A549 (cell line): Measurements from ENCODE around the gene TRABD2B. TPM values are rescaled to one million over a fixed set of nuclear protein-coding genes. Genes with fewer than 3 reads are reported as not detected.
"Not testable (repeated sequence)": the region's sequence is repeated elsewhere in the genome, so short reads cannot be mapped to it uniquely, and the experiment has no call there.

Source experiments
- ATAC-seq, 2 experiments: fragments of 200-7000 bp in 1 of 2; fragments of >200 bp in 1 of 2; cut with Nextera tagmentation in 1 of 2; cut with Tn5 transposase in 1 of 2; 3 replicates each; pipeline versions ENCODE4 v1.8.0 to v1.9.1; 2018 to 2020; ENCODE audit warnings: mild to moderate bottlenecking in 1 of 2, moderate library complexity in 1 of 2
- CTCF ChIA-PET: fragments of 300-600 bp; sonication (Branson Sonifier 250); formaldehyde crosslinking; extraction: SDS; loops from one replicate; lab custom pipeline; 2021; ENCODE audit warnings: antibody characterized with exemption, inconsistent platforms; lab: Yijun Ruan, JAX
- POLR2A ChIA-PET: fragments of 350-600 bp; formaldehyde crosslinking; extraction: SDS; loops from one replicate; lab custom pipeline; 2021; ENCODE audit warnings: antibody characterized with exemption, inconsistent platforms; lab: Yijun Ruan, JAX
- DNase-seq, 2 experiments: peaks; one replicate each; pipeline versions ENCODE4 v3.0.0 to v3.0.0-alpha.2; 2011 to 2016; ENCODE audit warnings: low read depth in 1 of 2, low spot score in 1 of 2
- FAIRE-seq: peaks from 2 replicates; lab custom pipeline; 2011; peaks lifted over from hg19 to GRCh38; lab: Jason Lieb, UNC
- H3K27ac ChIP-seq, 2 experiments: fragments of >200 bp; sonication (Bioruptor Twin); formaldehyde crosslinking; 3 replicates each; pipeline ENCODE4 v1.5.1; 2016 to 2017
- H3K4me1 ChIP-seq: fragments of >200 bp; sonication (Bioruptor Twin); formaldehyde crosslinking; 3 replicates; pipeline ENCODE4 v1.6.1; 2016
- H3K4me2 ChIP-seq: fragments of >200 bp; sonication (Bioruptor Twin); formaldehyde crosslinking; 3 replicates; pipeline ENCODE4 v1.6.1; 2016
- H3K4me3 ChIP-seq: fragments of >200 bp; sonication (Bioruptor Twin); formaldehyde crosslinking; 3 replicates; pipeline ENCODE4 v1.5.1; 2016
- H3K9me3 ChIP-seq: fragments of >200 bp; sonication (Bioruptor Twin); formaldehyde crosslinking; 3 replicates; pipeline ENCODE4 v1.6.1; 2016
- CBX2 ChIP-seq: fragments of 200-600 bp; sonication (generic); IDR thresholded peaks from 2 replicates; pipeline ENCODE4 v1.6.1; 2016; ENCODE audit warnings: low read depth, mild to moderate bottlenecking, borderline replicate concordance
- CHD4 ChIP-seq: fragments of 200-600 bp; sonication (generic); IDR thresholded peaks from 2 replicates; pipeline ENCODE4 v1.6.1; 2016; ENCODE audit warnings: antibody characterized with exemption, mild to moderate bottlenecking, borderline replicate concordance
- EHMT2 ChIP-seq: fragments of 200-600 bp; sonication (generic); IDR thresholded peaks from 2 replicates; pipeline ENCODE4 v1.6.1; 2016; ENCODE audit warnings: antibody characterized with exemption, low read depth, mild to moderate bottlenecking, moderate library complexity
- ELK1 ChIP-seq: fragments of 150-350 bp; IDR thresholded peaks from 2 replicates; pipeline ENCODE4 v1.6.1; 2014; ENCODE audit warnings: low read depth, mild to moderate bottlenecking, low read length
- EP300 ChIP-seq, 2 experiments: fragments of >200 bp; sonication (Bioruptor Twin); formaldehyde crosslinking; IDR thresholded peaks; 2 replicates in 1 of 2; 3 replicates in 1 of 2; pipeline ENCODE4 v1.6.1; 2016 to 2017
- FOSL2 ChIP-seq, 2 experiments: fragments of 450-650 bp in 1 of 2; fragments of >200 bp in 1 of 2; sonication (Bioruptor Twin) in 1 of 2; formaldehyde crosslinking; IDR thresholded peaks; 2 replicates each; pipeline versions ENCODE4 v1.5.0 to v1.6.1; 2016 to 2020; ENCODE audit warnings: mild to moderate bottlenecking in 1 of 2, moderate library complexity in 1 of 2
- GATA3 ChIP-seq: IDR thresholded peaks from 2 replicates; pipeline ENCODE4 v1.6.1; 2012; ENCODE audit warnings: borderline replicate concordance
- HDAC2 ChIP-seq: fragments of 200-600 bp; sonication (generic); IDR thresholded peaks from 2 replicates; pipeline ENCODE4 v1.6.1; 2016
- HEYL ChIP-seq: fragments of 250-450 bp; sonication (Bioruptor Pico); IDR thresholded peaks from 2 replicates; pipeline ENCODE4 v1.8.0; 2021; ENCODE audit warnings: mild to moderate bottlenecking, moderate library complexity
- HMGXB4 ChIP-seq: fragments of 250-450 bp; sonication (Bioruptor Pico); IDR thresholded peaks from 2 replicates; pipeline ENCODE4 v1.5.0; 2021; ENCODE audit warnings: mild to moderate bottlenecking, moderate library complexity, borderline replicate concordance
- JUNB ChIP-seq: fragments of >200 bp; sonication (Bioruptor Twin); formaldehyde crosslinking; IDR thresholded peaks from 2 replicates; pipeline ENCODE4 v1.6.1; 2016
- NPAS2 ChIP-seq: fragments of 250-450 bp; sonication (Bioruptor Pico); IDR thresholded peaks from 2 replicates; pipeline ENCODE4 v1.8.0; 2022; ENCODE audit warnings: mild to moderate bottlenecking, moderate library complexity, borderline replicate concordance
- PHF8 ChIP-seq: fragments of 200-600 bp; sonication (generic); IDR thresholded peaks from 2 replicates; pipeline ENCODE4 v1.6.1; 2016; ENCODE audit warnings: low read depth, mild to moderate bottlenecking, antibody characterized with exemption, moderate library complexity, borderline replicate concordance
- POLR2A ChIP-seq: IDR thresholded peaks from 2 replicates; pipeline ENCODE4 v1.6.1; 2012; ENCODE audit warnings: mild to moderate bottlenecking, low read length
- RCOR1 ChIP-seq: fragments of 150-350 bp; IDR thresholded peaks from 2 replicates; pipeline ENCODE4 v1.6.1; 2014; ENCODE audit warnings: antibody characterized with exemption, low read length, low read depth
- RNF2 ChIP-seq: fragments of 200-600 bp; sonication (generic); IDR thresholded peaks from 2 replicates; pipeline ENCODE4 v1.6.1; 2016; ENCODE audit warnings: low read depth, mild to moderate bottlenecking, antibody characterized with exemption, moderate library complexity, borderline replicate concordance
- SMC3 ChIP-seq: fragments of >200 bp; sonication (Bioruptor Twin); formaldehyde crosslinking; IDR thresholded peaks from 3 replicates; pipeline ENCODE4 v1.6.1; 2018; ENCODE audit warnings: inconsistent platforms
- ZC3H11A ChIP-seq: fragments of 450-650 bp; IDR thresholded peaks from 2 replicates; pipeline ENCODE4 v1.6.1; 2014; ENCODE audit warnings: antibody characterized with exemption, mild to moderate bottlenecking
- ZNF302 ChIP-seq: fragments of 250-450 bp; sonication (Bioruptor Pico); IDR thresholded peaks from 2 replicates; pipeline ENCODE4 v1.9.0; 2021; ENCODE audit warnings: inconsistent platforms, mild to moderate bottlenecking, moderate library complexity
- WGBS: methylation state at CpG from one replicate; pipeline ENCODE4 v1.1.6; 2017; ENCODE audit errors: missing lambda C conversion rate; 5-methylcytosine and 5-hydroxymethylcytosine counted together
- polyA plus RNA-seq, 4 experiments: library from polyadenylated mRNA; depleted of rRNA in 3 of 4; stranded (reverse); fragments of >200 nt; fragmentation: RNase III in 1 of 4; extraction: RNeasy Plus Mini Kit Qiagen cat#74134 plus additional on column Dnase treatment in 1 of 4; gene quantifications; 2 replicates in 3 of 4; 3 replicates in 1 of 4; pipeline ENCODE4 v1.2.3, GENCODE V29; 2011 to 2017

Gene TRABD2B
- polyA plus RNA-seq, 2 of the 4 experiments (the other 2 are of a cell fraction): 0.04 to 0.21 TPM

GRCh38 chr1:47963568-47964358, 33.4 kb downstream of the TRABD2B start:
- H3K4me3 ChIP-seq: no peak overlapping the region
- no peak for DNase-seq
- no peak overlapping the region for H3K4me2 ChIP-seq
- WGBS: 73% methylated on average over 13 of the region's 13 CpGs
- TF ChIP-seq JUNB (no peak), RCOR1 (no peak), FOSL2 (IDR thresholded peaks at IDR 0.05) (no peak), FOSL2 (CRISPR knock-in tag; IDR thresholded peaks at IDR 0.05) (no peak), EHMT2 (no peak), NPAS2 (CRISPR knock-in tag) (no peak), HMGXB4 (CRISPR knock-in tag) (no peak)
- ChIA-PET POLR2A (no interaction called here), CTCF (no interaction called here)
- H3K9me3 ChIP-seq: no peaks in the 10 kb centered on the region
- no peaks in the 10 kb centered on the region for H3K4me1 ChIP-seq
- no peak overlapping the region for H3K27ac ChIP-seq
- FAIRE-seq: no peak
- ATAC-seq: no peak

- Histone ChIP-seq H3K4me1 (no peaks in the 10 kb centered on the region), H3K9me3 (no peaks in the 10 kb centered on the region), H3K4me2 (no peak overlapping the region), H3K27ac (no peak overlapping the region), H3K4me3 (no peak overlapping the region)
- WGBS: 47% methylated on average over 5 of the region's 5 CpGs
- FAIRE-seq (no peak), DNase-seq (no peak), ATAC-seq (no peak)
- TF ChIP-seq HDAC2 (no peak), ZNF302 (CRISPR knock-in tag) (no peak), EP300 (IDR thresholded peaks at IDR 0.05) (no peak), PHF8 (no peak), CHD4 (no peak), CBX2 (no peak), ZC3H11A (no peak), HEYL (CRISPR knock-in tag) (no peak), SMC3 (no peak), POLR2A (no peak), ELK1 (no peak), GATA3 (no peak), RNF2 (no peak), HMGXB4 (CRISPR knock-in tag) (no peak), JUNB (no peak)
- CTCF ChIA-PET: interaction anchor here (0.5 kb wide), 1 partner anchor 719 kb away, joined by 3 read pairs; no protein-coding TSS in a partner anchor
- POLR2A ChIA-PET: no interaction called here
These were observed 34.3 kb downstream of the TRABD2B start for GRCh38 chr1:47962750-47963492.

GRCh38 chr1:47961835-47962234, 35.4 kb downstream of the TRABD2B start:
- H3K27ac ChIP-seq, POLR2A ChIA-PET, ATAC-seq, H3K4me1 ChIP-seq, H3K4me3 ChIP-seq, H3K4me2 ChIP-seq, CTCF ChIA-PET, H3K9me3 ChIP-seq, DNase-seq, FAIRE-seq: not testable (repeated sequence)
- 0% methylated on average over 2 of the region's 5 CpGs for WGBS

- DNase-seq, H3K4me3 ChIP-seq, H3K27ac ChIP-seq, FAIRE-seq, POLR2A ChIA-PET, H3K9me3 ChIP-seq, ATAC-seq, CTCF ChIA-PET, H3K4me2 ChIP-seq, H3K4me1 ChIP-seq: not testable (repeated sequence)
- 67% methylated on average over 5 of the region's 6 CpGs for WGBS
These were observed 40.7 kb downstream of the TRABD2B start for GRCh38 chr1:47956491-47956890.
